Stimulated activated CD8-positive, alpha-beta memory T cell treated with anti-CD3 and anti-CD28 coated beads, Interleukin-2, amount 100 ng/mL, for 1 hour (primary cell): Measurements from ENCODE around the gene PIGX.

Experiments used
- DNase-seq, 2 donors: peaks; one replicate each; pipeline ENCODE4 v3.0.0-alpha.2; 2020; ENCODE audit warnings: low read depth in 2 of 2

Gene PIGX

GRCh38 chr3:196757876-196758739 lies 45.9 kb downstream of the PIGX start:
- no peak for DNase-seq

- no peak for DNase-seq
These were observed 51.0 kb downstream of the PIGX start for GRCh38 chr3:196763179-196763578.

GRCh38 chr3:196765454-196765853 lies 53.3 kb downstream of the PIGX start:
- no peak for DNase-seq

GRCh38 chr3:196771067-196771466 lies 58.9 kb downstream of the PIGX start:
- DNase-seq: no peak

- DNase-seq: no peak
These were observed 59.9 kb downstream of the PIGX start for GRCh38 chr3:196772102-196772501.

GRCh38 chr3:196772897-196773296 lies 60.7 kb downstream of the PIGX start:
- no peak for DNase-seq

GRCh38 chr3:196774191-196774820 lies 62.1 kb downstream of the PIGX start:
- no peak for DNase-seq

GRCh38 chr3:196774848-196775422 lies 62.8 kb downstream of the PIGX start:
- no peak for DNase-seq

GRCh38 chr3:196775938-196776337 lies 63.8 kb downstream of the PIGX start:
- DNase-seq: no peak

- no peak for DNase-seq
These were observed 65.7 kb downstream of the PIGX start for GRCh38 chr3:196777836-196778235.

GRCh38 chr3:196778755-196779154 lies 66.6 kb downstream of the PIGX start:
- DNase-seq: no peak

GRCh38 chr3:196782511-196782910 lies 70.3 kb downstream of the PIGX start:
- DNase-seq: no peak
